ENCODE data around the gene INTS2.
"Not testable (repeated sequence)": the region's sequence is repeated elsewhere in the genome, so short reads cannot be mapped to it uniquely, and the experiment has no call there.

Gene INTS2

GRCh38 chr17:61927208-61928100 lies at the start of gene INTS2:
INTS2 (minus strand) TSS chr17:61927982; CDS start chr17:61926644, 1,338 bp downstream.
- DNase-seq: peak; percentile 96
- peak; percentile 88 for ATAC-seq

GRCh38 chr17:61974115-61974514 lies 46.3 kb upstream of the INTS2 start:
- DNase-seq: no peak
- no peak for ATAC-seq

GRCh38 chr17:61972311-61972710 lies 44.5 kb upstream of the INTS2 start:
- ATAC-seq (no peak), DNase-seq (no peak)

- no peak for ATAC-seq
- DNase-seq: no peak
Observed at GRCh38 chr17:61970030-61970429, 42.2 kb upstream of the INTS2 start.

- DNase-seq (no peak), ATAC-seq (no peak)
Observed at GRCh38 chr17:61968757-61969156, 41.0 kb upstream of the INTS2 start.

- ATAC-seq: no peak
- no peak for DNase-seq
Observed at GRCh38 chr17:61967729-61968128, 39.9 kb upstream of the INTS2 start.

GRCh38 chr17:61966191-61966590 lies 38.4 kb upstream of the INTS2 start:
- no peak for DNase-seq
- no peak for ATAC-seq

- DNase-seq (no peak), ATAC-seq (no peak)
Observed at GRCh38 chr17:61955619-61956018, 27.8 kb upstream of the INTS2 start.

GRCh38 chr17:61947367-61948078 lies 19.7 kb upstream of the INTS2 start:
- DNase-seq (no peak), ATAC-seq (no peak)

GRCh38 chr17:61946359-61946758 lies 18.6 kb upstream of the INTS2 start:
- ATAC-seq: no peak
- no peak for DNase-seq

GRCh38 chr17:61943117-61943516 lies 15.3 kb upstream of the INTS2 start:
- no peak for DNase-seq
- no peak for ATAC-seq

- no peak for ATAC-seq
- DNase-seq: no peak
Observed at GRCh38 chr17:61942085-61942484, 14.3 kb upstream of the INTS2 start.

- ATAC-seq (no peak), DNase-seq (no peak)
Observed at GRCh38 chr17:61928101-61928436, 287 bp upstream of the INTS2 start.

GRCh38 chr17:61926826-61927207 lies 965 bp downstream of the INTS2 start:
- ATAC-seq (no peak), DNase-seq (no peak)

- DNase-seq, ATAC-seq: not testable (repeated sequence)
Observed at GRCh38 chr17:61915162-61915561, 12.6 kb downstream of the INTS2 start.

- DNase-seq (no peak), ATAC-seq (no peak)
Observed at GRCh38 chr17:61908292-61909037, 19.3 kb downstream of the INTS2 start.

- DNase-seq (no peak), ATAC-seq (no peak)
Observed at GRCh38 chr17:61907361-61907760, 20.4 kb downstream of the INTS2 start.

- peak; percentile 69 for ATAC-seq
- DNase-seq: peak; percentile 8
Observed at GRCh38 chr17:61904094-61904710, 23.6 kb downstream of the INTS2 start.

- DNase-seq: no peak
- no peak for ATAC-seq
Observed at GRCh38 chr17:61903251-61903650, 24.5 kb downstream of the INTS2 start.

- DNase-seq: no peak
- ATAC-seq: no peak
Observed at GRCh38 chr17:61897548-61898180, 30.1 kb downstream of the INTS2 start.

GRCh38 chr17:61895391-61895790 lies 32.4 kb downstream of the INTS2 start:
- DNase-seq: no peak
- ATAC-seq: no peak

- DNase-seq: not testable (repeated sequence)
Observed at GRCh38 chr17:61894310-61894709, 33.5 kb downstream of the INTS2 start.

More at GRCh38 chr17:61894310-61894709, 33.5 kb downstream of the INTS2 start:
- ATAC-seq: not testable (repeated sequence)

All from stimulated activated naive CD8-positive, alpha-beta T cell treated with anti-CD3 and anti-CD28 coated beads, Interleukin-15, Interleukin-2, amounts not matched to agents 100 U/mL and 50 U/mL, for 24 hours (primary cell).